Measurements from ENCODE around the gene ELN. TPM values are rescaled to one million over a fixed set of nuclear protein-coding genes. Genes with fewer than 3 reads are reported as not detected.

The ELN gene
- polyA plus RNA-seq, 1 donor (not counting 4 experiments of a cell fraction or from before 2014, with no cell fraction given): not detected

DNA sequence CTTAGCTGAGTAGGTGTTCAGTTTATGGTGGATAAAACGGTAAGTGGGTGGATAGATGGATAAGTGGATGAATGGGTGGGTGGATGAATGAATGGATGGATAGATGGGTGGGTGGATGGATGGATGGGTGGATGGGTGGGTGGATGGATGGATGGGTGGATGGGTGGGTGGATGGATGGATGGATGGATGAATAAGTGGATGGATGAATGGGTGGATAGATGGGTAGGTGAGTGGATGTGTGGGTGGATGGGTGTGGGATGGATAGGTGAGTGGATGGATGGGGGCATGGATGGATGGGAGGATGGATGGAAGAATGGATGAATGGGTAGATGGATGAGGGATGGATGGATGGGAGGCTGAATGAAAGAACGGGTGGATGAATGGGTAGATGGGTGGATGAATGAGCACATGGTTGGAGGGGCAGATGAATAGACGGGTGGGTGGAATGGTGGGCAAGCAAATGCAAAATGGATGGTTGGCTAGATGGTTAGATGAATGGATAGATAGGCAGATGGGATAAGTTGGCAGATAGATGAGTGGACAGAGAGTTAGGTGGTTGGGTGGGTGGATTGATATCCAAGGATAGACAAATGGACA is 25.7 kb downstream of the ELN start:
- Histone ChIP-seq H3K36me3 (ENCODE audit: control insufficient read depth in 2 of 2, extremely low read depth in 1 of 2, insufficient read depth in 2 of 2, low read length in 2 of 2) (no peaks in the 10 kb centered on the region), H3K9me3 (ENCODE audit: control insufficient read depth, low read depth, low read length) (no peaks in the 10 kb centered on the region), H3K4me2 (ENCODE audit: control insufficient read depth, extremely low read depth, insufficient read depth, low read depth, low read length) (no peak overlapping the region), H3K79me2 (ENCODE audit: control insufficient read depth, insufficient read depth, low read length) (no peaks in the 10 kb centered on the region), H3K9ac (ENCODE audit: control insufficient read depth, extremely low read depth, insufficient read depth, low read length) (no peak overlapping the region), H2AFZ (ENCODE audit: control insufficient read depth, low read length) (no peak overlapping the region), H4K20me1 (ENCODE audit: control insufficient read depth, extremely low read depth, insufficient read depth, low read length) (no peaks in the 10 kb centered on the region), H3K4me1 (ENCODE audit: control insufficient read depth, extremely low read depth, insufficient read depth, low read length) (no peaks in the 10 kb centered on the region), H3K27ac (ENCODE audit: control insufficient read depth, insufficient read depth, low read length) (no peak overlapping the region), H3K27me3 (ENCODE audit: control insufficient read depth, extremely low read depth, insufficient read depth, low read length) (peaks cover 39% of the 10 kb centered on the region), H3K4me3 (ENCODE audit: control insufficient read depth in 2 of 3, extremely low read depth in 1 of 3, insufficient read depth in 2 of 3, low read depth in 1 of 3, low read length in 3 of 3) (no peak overlapping the region), H3K9me1 (ENCODE audit: control insufficient read depth, extremely low read depth, insufficient read depth, low read length) (no peaks in the 10 kb centered on the region)
- TF ChIP-seq EZH2 (IDR thresholded peaks at IDR 0.05; ENCODE audit: low read length) (no peak), CTCF (optimal IDR thresholded peaks at IDR 0.05 in 1 of 3, IDR thresholded peaks at IDR 0.05 in 1 of 3, conservative IDR thresholded peaks at IDR 0.05 in 1 of 3; ENCODE audit: extremely low read depth in 1 of 3, insufficient read depth in 2 of 3, low read length in 3 of 3) (no peak)
- DNase-seq (ENCODE audit: low read depth, low spot score) (no peak), FAIRE-seq (no peak)
- dilution Hi-C loops (cut with MboI; ENCODE audit: extremely low pct_ligation_motif_present, low sequenced_read_pairs): no loop called here

- TF ChIP-seq CTCF (optimal IDR thresholded peaks at IDR 0.05 in 1 of 3, IDR thresholded peaks at IDR 0.05 in 1 of 3, conservative IDR thresholded peaks at IDR 0.05 in 1 of 3; ENCODE audit: extremely low read depth in 1 of 3, insufficient read depth in 2 of 3, low read length in 3 of 3) (no peak), EZH2 (IDR thresholded peaks at IDR 0.05; ENCODE audit: low read length) (no peak)
- no peaks in the 10 kb centered on the region for H3K79me2 ChIP-seq (ENCODE audit: control insufficient read depth, insufficient read depth, low read length)
- H3K36me3 ChIP-seq (ENCODE audit: control insufficient read depth in 2 of 2, extremely low read depth in 1 of 2, insufficient read depth in 2 of 2, low read length in 2 of 2): no peaks in the 10 kb centered on the region
- DNase-seq (ENCODE audit: low read depth, low spot score) (no peak), FAIRE-seq (no peak)
- peaks cover 35% of the 10 kb centered on the region for H3K27me3 ChIP-seq (ENCODE audit: control insufficient read depth, extremely low read depth, insufficient read depth, low read length)
- no peak overlapping the region for H3K9ac ChIP-seq (ENCODE audit: control insufficient read depth, extremely low read depth, insufficient read depth, low read length)
- no peaks in the 10 kb centered on the region for H3K9me1 ChIP-seq (ENCODE audit: control insufficient read depth, extremely low read depth, insufficient read depth, low read length)
- dilution Hi-C loops (cut with MboI; ENCODE audit: extremely low pct_ligation_motif_present, low sequenced_read_pairs): no loop called here
- no peaks in the 10 kb centered on the region for H3K9me3 ChIP-seq (ENCODE audit: control insufficient read depth, low read depth, low read length)
- no peak overlapping the region for H3K4me3 ChIP-seq (ENCODE audit: control insufficient read depth in 2 of 3, extremely low read depth in 1 of 3, insufficient read depth in 2 of 3, low read depth in 1 of 3, low read length in 3 of 3)
- no peaks in the 10 kb centered on the region for H4K20me1 ChIP-seq (ENCODE audit: control insufficient read depth, extremely low read depth, insufficient read depth, low read length)
- H3K27ac ChIP-seq (ENCODE audit: control insufficient read depth, insufficient read depth, low read length): no peak overlapping the region
- no peak overlapping the region for H3K4me2 ChIP-seq (ENCODE audit: control insufficient read depth, extremely low read depth, insufficient read depth, low read depth, low read length)
- peaks cover 12% of the 10 kb centered on the region for H3K4me1 ChIP-seq (ENCODE audit: control insufficient read depth, extremely low read depth, insufficient read depth, low read length)
- no peak overlapping the region for H2AFZ ChIP-seq (ENCODE audit: control insufficient read depth, low read length)
Observed at GRCh38 chr7:74056096-74056915, 28.3 kb downstream of the ELN start.
